Measurements from ENCODE around the gene CLC.
"Not testable (repeated sequence)": the region's sequence is repeated elsewhere in the genome, so short reads cannot be mapped to it uniquely, and the experiment has no call there.

The CLC gene

GRCh38 chr19:39731685-39732084 is 6.1 kb downstream of the CLC start:
- in situ Hi-C loops (cut with MboI; ENCODE audit: low sequenced_read_pairs) = no loop called here

GRCh38 chr19:39729594-39729993 is 8.2 kb downstream of the CLC start:
- in situ Hi-C loops (cut with MboI; ENCODE audit: low sequenced_read_pairs) = no loop called here

GRCh38 chr19:39728040-39728439 is 9.8 kb downstream of the CLC start:
- in situ Hi-C loops (cut with MboI; ENCODE audit: low sequenced_read_pairs) = no loop called here

- in situ Hi-C loops (cut with MboI; ENCODE audit: low sequenced_read_pairs) = no loop called here
These were observed 10.6 kb downstream of the CLC start for GRCh38 chr19:39727070-39727800.

- in situ Hi-C loops (cut with MboI; ENCODE audit: low sequenced_read_pairs) = no loop called here
These were observed 11.8 kb downstream of the CLC start for GRCh38 chr19:39725995-39726394.

GRCh38 chr19:39720144-39720543 is 17.7 kb downstream of the CLC start:
- in situ Hi-C loops (cut with MboI; ENCODE audit: low sequenced_read_pairs) = not testable (repeated sequence)

GRCh38 chr19:39710333-39710890 is 27.4 kb downstream of the CLC start:
- in situ Hi-C loops (cut with MboI; ENCODE audit: low sequenced_read_pairs) = no loop called here

GRCh38 chr19:39709026-39709872 is 28.6 kb downstream of the CLC start:
- in situ Hi-C loops (cut with MboI; ENCODE audit: low sequenced_read_pairs) = no loop called here

GRCh38 chr19:39708594-39708993 is 29.2 kb downstream of the CLC start:
- in situ Hi-C loops (cut with MboI; ENCODE audit: low sequenced_read_pairs) = no loop called here

GRCh38 chr19:39705578-39706188 is 32.1 kb downstream of the CLC start:
- in situ Hi-C loops (cut with MboI; ENCODE audit: low sequenced_read_pairs) = no loop called here

- in situ Hi-C loops (cut with MboI; ENCODE audit: low sequenced_read_pairs) = no loop called here
These were observed 33.4 kb downstream of the CLC start, which contains the start of gene LGALS14 for GRCh38 chr19:39704181-39705044. LGALS14 (plus strand) TSS chr19:39704481; CDS start chr19:39704529, 48 bp downstream.

GRCh38 chr19:39701291-39701690 is 36.5 kb downstream of the CLC start:
- in situ Hi-C loops (cut with MboI; ENCODE audit: low sequenced_read_pairs) = no loop called here

GRCh38 chr19:39698535-39698934 is 39.3 kb downstream of the CLC start:
- in situ Hi-C loops (cut with MboI; ENCODE audit: low sequenced_read_pairs) = no loop called here

- in situ Hi-C loops (cut with MboI; ENCODE audit: low sequenced_read_pairs) = no loop called here
These were observed 41.4 kb downstream of the CLC start for GRCh38 chr19:39696387-39696786.

- in situ Hi-C loops (cut with MboI; ENCODE audit: low sequenced_read_pairs) = no loop called here
These were observed 42.1 kb downstream of the CLC start for GRCh38 chr19:39695759-39696158.

GRCh38 chr19:39692822-39693221 is 45.0 kb downstream of the CLC start:
- in situ Hi-C loops (cut with MboI; ENCODE audit: low sequenced_read_pairs) = no loop called here

- in situ Hi-C loops (cut with MboI; ENCODE audit: low sequenced_read_pairs) = no loop called here
These were observed 45.7 kb downstream of the CLC start for GRCh38 chr19:39692166-39692565.

GRCh38 chr19:39688637-39689036 is 49.2 kb downstream of the CLC start:
- in situ Hi-C loops (cut with MboI; ENCODE audit: low sequenced_read_pairs) = not testable (repeated sequence)

GRCh38 chr19:39686739-39687138 is 51.1 kb downstream of the CLC start:
- in situ Hi-C loops (cut with MboI; ENCODE audit: low sequenced_read_pairs) = no loop called here

GRCh38 chr19:39684267-39684666 is 53.6 kb downstream of the CLC start:
- in situ Hi-C loops (cut with MboI; ENCODE audit: low sequenced_read_pairs) = no loop called here
